GM04504 (cell line): ENCODE data around the gene RFTN2.

Source experiments
- DNase-seq: peaks from one replicate; pipeline ENCODE4 v3.0.0-alpha.2; 2012; ENCODE audit warnings: low read depth

The RFTN2 gene

GRCh38 chr2:197547163-197547900, 128.1 kb downstream of the RFTN2 start:
- DNase-seq = no peak

- DNase-seq = no peak
Observed at GRCh38 chr2:197543206-197543605, 132.2 kb downstream of the RFTN2 start.

- DNase-seq = no peak
Observed at GRCh38 chr2:197539734-197540133, 135.7 kb downstream of the RFTN2 start.

- DNase-seq = no peak
Observed at GRCh38 chr2:197538412-197538811, 137.0 kb downstream of the RFTN2 start.
